A673 (cell line): ENCODE results near the gene IKBKE. TPM values are rescaled to one million over a fixed set of nuclear protein-coding genes. Genes with fewer than 3 reads are reported as not detected.

Experiments
- BruUV-seq: library from RNA; stranded (reverse); fragments of 400-500 nt; replicated peaks from 2 replicates; lab custom pipeline; 2021; lab: Mats Ljungman, UMichigan
- CTCF ChIA-PET: fragments of 300-600 bp; sonication (Branson Sonifier 250); formaldehyde crosslinking; loops from one replicate; lab custom pipeline; 2022; ENCODE audit warnings: antibody characterized with exemption; lab: Charles Lee
- POLR2A ChIA-PET: fragments of 300-600 bp; sonication (Branson Sonifier 250); formaldehyde crosslinking; loops from one replicate; lab custom pipeline; 2022; ENCODE audit warnings: antibody characterized with exemption; ENCODE audit not compliant: low non-redundant PET; lab: Charles Lee
- DNase-seq: peaks from one replicate; pipeline ENCODE4 v3.0.0-alpha.2; 2015; ENCODE audit warnings: low spot score
- H3K27ac ChIP-seq: fragments of 200-600 bp; sonication (generic); 2 replicates; pipeline ENCODE4 v1.5.1; 2016; ENCODE audit warnings: mixed run types, low read depth, mild to moderate bottlenecking, mixed read lengths, antibody characterized with exemption, low read length; ENCODE audit not compliant: poor library complexity, severe bottlenecking
- H3K27me3 ChIP-seq: fragments of 200-600 bp; sonication (generic); replicated peaks from 2 replicates; pipeline ENCODE4 v1.6.1; 2017; ENCODE audit warnings: mixed run types, low read depth, mild to moderate bottlenecking, mixed read lengths, antibody characterized with exemption, low read length; ENCODE audit not compliant: insufficient read depth, poor library complexity
- H3K36me3 ChIP-seq: fragments of 200-600 bp; sonication (generic); 2 replicates; pipeline ENCODE4 v1.6.1; 2016; ENCODE audit warnings: mixed run types, mild to moderate bottlenecking, mixed read lengths, antibody characterized with exemption, low read length; ENCODE audit not compliant: insufficient read depth, poor library complexity, severe bottlenecking
- H3K4me1 ChIP-seq: fragments of 200-600 bp; sonication (generic); 2 replicates; pipeline ENCODE4 v1.6.1; 2017; ENCODE audit warnings: mixed run types, mild to moderate bottlenecking, mixed read lengths, antibody characterized with exemption, low read length; ENCODE audit not compliant: insufficient read depth, poor library complexity, severe bottlenecking
- H3K4me3 ChIP-seq: fragments of 200-600 bp; sonication (generic); 2 replicates; pipeline ENCODE4 v1.5.1; 2016; ENCODE audit warnings: low read depth, mixed run types, mild to moderate bottlenecking, mixed read lengths, low read length; ENCODE audit not compliant: poor library complexity, severe bottlenecking
- H3K9me3 ChIP-seq: fragments of 200-600 bp; sonication (generic); 2 replicates; pipeline ENCODE4 v1.6.1; 2016; ENCODE audit warnings: mixed run types, low read depth, mild to moderate bottlenecking, mixed read lengths, antibody characterized with exemption, low read length; ENCODE audit not compliant: poor library complexity, severe bottlenecking
- EZH2 ChIP-seq: fragments of 200-600 bp; sonication (generic); IDR thresholded peaks from 2 replicates; pipeline ENCODE4 v1.6.1; 2017; ENCODE audit warnings: borderline replicate concordance, low read depth, mild to moderate bottlenecking, mixed read lengths, antibody characterized with exemption, low read length; ENCODE audit not compliant: poor library complexity, severe bottlenecking
- intact Hi-C: fragments of 100-400 bp; cut with micrococcal nuclease; formaldehyde crosslinking; loops from one replicate; pipeline ENCODE4 v1.10.0; 2022; ENCODE audit not compliant: unreplicated experiment
- total RNA-seq: library from RNA; stranded (reverse); gene quantifications from 2 replicates; pipeline ENCODE4 v1.2.3, GENCODE V29; 2021
- TF ChIP-seq, protein P1 (sequence below): fragments of 300-800, 200-600 bp; sonication (generic); conservative IDR thresholded peaks from 2 replicates; pipeline ENCODE4 v1.5.1; 2017; ENCODE audit warnings: low read depth, mild to moderate bottlenecking, antibody characterized with exemption, low read length, moderate library complexity, mixed read lengths

The IKBKE gene
- total RNA-seq, 1 experiment from 2014 or later: 2.9 TPM

DNA sequence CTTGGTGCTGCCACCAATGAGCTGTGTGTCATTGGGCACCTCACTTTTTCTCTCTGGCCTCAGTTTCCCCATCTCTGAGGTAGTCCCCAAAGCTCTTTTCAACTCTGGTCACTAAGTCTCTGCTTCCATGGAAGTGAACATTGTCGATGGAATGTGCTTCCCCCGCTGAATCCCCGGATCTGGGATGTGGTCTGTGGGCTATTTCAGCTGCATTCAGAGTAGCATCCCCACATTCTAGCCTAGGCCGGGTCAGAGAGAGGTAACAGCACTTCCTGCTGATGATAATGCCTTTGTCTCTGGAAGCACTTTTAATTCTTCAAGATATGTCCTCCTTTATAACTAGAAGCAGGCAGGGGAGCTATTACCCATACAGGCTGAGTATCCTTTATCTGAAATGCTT lies 66.9 kb downstream of the IKBKE start:
- TF ChIP-seq EZH2: no peak
- TF ChIP-seq, protein P1, sequence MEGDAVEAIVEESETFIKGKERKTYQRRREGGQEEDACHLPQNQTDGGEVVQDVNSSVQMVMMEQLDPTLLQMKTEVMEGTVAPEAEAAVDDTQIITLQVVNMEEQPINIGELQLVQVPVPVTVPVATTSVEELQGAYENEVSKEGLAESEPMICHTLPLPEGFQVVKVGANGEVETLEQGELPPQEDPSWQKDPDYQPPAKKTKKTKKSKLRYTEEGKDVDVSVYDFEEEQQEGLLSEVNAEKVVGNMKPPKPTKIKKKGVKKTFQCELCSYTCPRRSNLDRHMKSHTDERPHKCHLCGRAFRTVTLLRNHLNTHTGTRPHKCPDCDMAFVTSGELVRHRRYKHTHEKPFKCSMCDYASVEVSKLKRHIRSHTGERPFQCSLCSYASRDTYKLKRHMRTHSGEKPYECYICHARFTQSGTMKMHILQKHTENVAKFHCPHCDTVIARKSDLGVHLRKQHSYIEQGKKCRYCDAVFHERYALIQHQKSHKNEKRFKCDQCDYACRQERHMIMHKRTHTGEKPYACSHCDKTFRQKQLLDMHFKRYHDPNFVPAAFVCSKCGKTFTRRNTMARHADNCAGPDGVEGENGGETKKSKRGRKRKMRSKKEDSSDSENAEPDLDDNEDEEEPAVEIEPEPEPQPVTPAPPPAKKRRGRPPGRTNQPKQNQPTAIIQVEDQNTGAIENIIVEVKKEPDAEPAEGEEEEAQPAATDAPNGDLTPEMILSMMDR: no peak
- BruUV-seq: no TSS peak

DNA sequence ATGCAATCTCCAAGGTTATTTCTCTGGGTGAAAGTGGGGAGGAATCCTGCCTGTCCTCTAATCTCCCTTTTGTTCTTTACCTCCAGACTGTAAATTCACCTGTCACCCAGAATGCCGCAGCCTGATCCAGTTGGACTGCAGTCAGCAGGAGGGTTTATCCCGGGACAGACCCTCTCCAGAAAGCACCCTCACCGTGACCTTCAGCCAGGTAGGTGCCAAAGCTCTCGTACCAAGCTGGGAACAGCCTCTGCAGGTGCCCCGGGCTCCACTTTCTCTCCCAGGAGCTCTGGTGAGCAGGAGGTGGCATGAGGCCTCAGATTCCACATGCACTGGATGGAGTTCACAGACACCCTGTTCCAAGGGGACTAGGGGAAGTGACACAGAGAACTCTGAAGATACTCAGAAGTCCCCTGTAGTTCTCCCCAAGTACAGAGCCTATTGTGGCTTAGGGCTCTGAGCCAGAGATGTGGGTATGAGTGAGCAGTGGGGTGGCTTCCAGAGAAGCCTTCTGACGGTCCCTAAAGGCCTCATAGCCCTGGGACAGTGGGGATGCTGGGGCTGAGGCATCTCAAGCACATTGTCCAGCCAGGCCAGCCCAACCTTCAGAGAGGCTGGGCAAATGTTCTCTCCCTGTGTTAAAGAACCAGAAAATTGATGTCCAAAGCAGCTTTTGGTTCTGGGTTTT lies 68.0 kb downstream of the IKBKE start:
- Histone ChIP-seq H3K4me1 (no peaks in the 10 kb centered on the region), H3K9me3 (no peaks in the 10 kb centered on the region), H3K36me3 (no peaks in the 10 kb centered on the region), H3K27me3 (no peaks in the 10 kb centered on the region), H3K27ac (no peak overlapping the region), H3K4me3 (no peak overlapping the region)
- ChIA-PET POLR2A (no interaction called here), CTCF (no interaction called here)
- DNase-seq: no peak
- BruUV-seq: no TSS peak
- intact Hi-C loops: no loop called here
- no peak for TF ChIP-seq EZH2
- TF ChIP-seq, protein P1: no peak

More for the DNA sequence above, 66.9 kb downstream of the IKBKE start:
- no peaks in the 10 kb centered on the region for H3K27me3 ChIP-seq
- intact Hi-C loops: no loop called here
- no peak for DNase-seq
- POLR2A ChIA-PET: no interaction called here
- no peaks in the 10 kb centered on the region for H3K9me3 ChIP-seq
- H3K4me3 ChIP-seq: no peak overlapping the region
- H3K27ac ChIP-seq: no peak overlapping the region
- CTCF ChIA-PET: interaction anchor here (0.9 kb wide), 1 partner anchor 229 kb away, joined by 13 read pairs; no protein-coding TSS in a partner anchor
- H3K36me3 ChIP-seq: no peaks in the 10 kb centered on the region
- H3K4me1 ChIP-seq: no peaks in the 10 kb centered on the region

DNA sequence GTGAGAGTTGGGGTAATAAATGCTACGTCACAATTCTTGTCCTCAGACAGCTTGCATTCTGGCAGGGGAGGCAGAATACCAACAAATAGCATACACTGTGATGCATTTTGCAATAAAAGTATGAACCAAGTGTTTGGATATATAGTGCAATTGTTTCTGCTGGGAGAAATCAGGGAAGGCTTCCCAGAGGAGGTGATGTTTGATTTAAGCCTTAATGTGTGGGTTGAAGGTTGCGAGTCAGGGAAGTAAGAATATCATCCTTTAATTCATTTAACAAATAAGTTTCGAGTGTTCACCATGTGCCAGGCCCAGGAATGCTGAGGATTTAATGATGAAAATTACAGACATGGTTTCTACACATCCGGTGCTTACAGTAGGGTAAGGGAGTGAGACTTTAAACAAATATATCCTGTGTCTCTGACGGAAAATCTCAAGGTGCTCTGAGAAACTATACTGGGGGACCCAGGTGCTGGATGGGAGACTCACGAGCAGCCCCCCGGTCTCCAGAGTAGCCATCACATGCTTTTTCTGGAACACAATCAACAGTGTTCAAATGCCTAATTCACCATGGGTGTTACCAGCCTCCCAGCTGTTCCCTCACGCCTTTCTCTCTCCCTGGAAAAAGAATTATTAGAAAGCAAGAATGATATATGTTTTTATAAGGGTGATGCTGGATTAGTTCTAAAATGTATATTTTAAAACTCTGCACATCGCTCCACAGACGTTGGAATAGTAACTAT lies 68.8 kb downstream of the IKBKE start:
- no peak for DNase-seq
- Histone ChIP-seq H3K36me3 (no peaks in the 10 kb centered on the region), H3K9me3 (no peaks in the 10 kb centered on the region), H3K27me3 (no peaks in the 10 kb centered on the region), H3K4me1 (no peaks in the 10 kb centered on the region), H3K4me3 (no peak overlapping the region), H3K27ac (no peak overlapping the region)
- no TSS peak for BruUV-seq
- intact Hi-C loops: no loop called here
- TF ChIP-seq, protein P1: no peak
- ChIA-PET CTCF (no interaction called here), POLR2A (no interaction called here)
